HG03432 (cell line): Measurements from ENCODE around the gene MYOCD.

Source experiments
- ATAC-seq: cut with Tn5 transposase; IDR thresholded peaks from one replicate; pipeline ENCODE4 v1.9.1; 2021; ENCODE audit warnings: mild to moderate bottlenecking, moderate library complexity; ENCODE audit not compliant: unreplicated experiment

Gene MYOCD

GRCh38 chr17:12693640-12694039 is 27.9 kb downstream of the MYOCD start:
- ATAC-seq = no peak

DNA sequence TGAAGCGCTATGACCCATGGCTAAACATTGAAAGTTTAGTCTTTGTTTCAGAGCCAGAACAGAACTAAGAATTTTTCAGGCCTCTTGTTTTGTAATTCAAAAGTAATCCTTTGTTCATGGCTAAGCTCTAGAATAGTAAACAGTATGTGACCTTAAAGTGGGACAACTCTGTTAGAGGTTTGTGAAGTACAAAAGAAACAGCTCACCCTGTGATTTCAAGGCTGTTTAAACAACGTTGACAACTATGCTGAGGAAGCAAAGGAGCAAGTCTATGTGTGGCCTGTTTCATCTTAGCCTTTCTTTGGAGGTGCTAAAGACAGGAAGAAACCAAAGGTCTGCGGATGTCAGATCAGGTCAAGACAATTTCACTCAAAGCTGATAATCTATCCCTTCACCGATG is 40.4 kb downstream of the MYOCD start:
- no peak for ATAC-seq

GRCh38 chr17:12709063-12709462 is 43.4 kb downstream of the MYOCD start:
- ATAC-seq = no peak

- no peak for ATAC-seq
Observed at GRCh38 chr17:12712415-12712814, 46.7 kb downstream of the MYOCD start.

DNA sequence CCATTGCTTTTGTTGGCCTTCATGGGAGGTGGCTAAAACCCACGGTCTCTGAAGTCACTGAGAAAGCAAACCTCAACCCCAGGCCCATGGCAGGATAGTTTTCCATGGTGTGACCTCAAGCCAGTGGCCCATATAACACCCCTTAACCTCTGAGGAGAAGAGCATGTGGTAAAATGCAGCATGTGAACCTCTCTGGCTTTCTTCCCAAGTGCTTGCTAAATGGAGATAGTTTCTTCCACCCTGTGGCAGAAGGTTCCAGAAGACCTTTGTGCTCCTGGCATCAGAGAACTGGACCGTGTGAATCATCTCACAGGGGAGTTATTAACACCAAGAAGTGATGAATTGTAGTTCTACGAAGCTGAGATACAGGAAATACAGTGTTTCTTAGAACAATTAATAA is 47.3 kb downstream of the MYOCD start:
- ATAC-seq = no peak

GRCh38 chr17:12719948-12720347 is 54.3 kb downstream of the MYOCD start:
- no peak for ATAC-seq

DNA sequence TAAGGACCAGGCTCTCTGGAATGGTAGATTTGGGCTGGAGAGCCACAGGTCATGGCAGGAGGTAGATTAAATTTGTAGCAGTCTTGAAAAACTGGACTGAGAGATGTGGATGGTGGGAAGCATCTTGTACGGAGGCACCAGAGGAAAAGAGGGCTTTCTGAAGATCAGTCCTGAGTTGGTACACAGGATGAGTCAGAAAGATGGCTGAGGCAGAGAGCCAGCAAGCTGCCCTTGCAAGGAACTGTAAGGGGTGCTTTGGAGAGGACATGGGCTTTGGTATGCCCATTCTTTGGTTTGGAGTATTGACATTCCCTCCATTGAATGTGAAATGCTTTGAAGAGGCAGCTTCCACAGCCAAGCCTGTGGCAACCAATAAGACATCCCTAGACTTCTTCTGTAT is 55.9 kb downstream of the MYOCD start:
- no peak for ATAC-seq

DNA sequence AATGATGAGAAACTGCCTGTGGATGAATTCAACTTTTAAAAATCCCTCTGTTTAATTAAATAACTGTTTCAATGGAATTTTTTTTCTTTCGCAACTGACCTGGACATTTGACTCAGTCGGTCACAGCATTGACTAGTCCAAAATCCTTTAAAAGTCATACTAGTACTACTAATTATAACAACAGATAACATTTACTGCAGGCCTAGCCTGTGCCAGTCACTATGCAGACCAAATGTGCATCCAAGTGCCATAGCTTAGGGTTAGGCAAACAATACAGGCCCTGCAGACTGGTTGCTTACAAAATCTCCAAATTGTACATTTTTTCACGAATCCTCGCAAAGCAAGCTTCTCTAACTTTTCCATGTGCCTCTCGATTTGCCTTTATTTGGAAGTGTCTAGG is 56.6 kb downstream of the MYOCD start:
- ATAC-seq = no peak

- ATAC-seq = no peak
Observed at GRCh38 chr17:12726131-12726530, 60.4 kb downstream of the MYOCD start.

GRCh38 chr17:12727076-12727760 is 61.5 kb downstream of the MYOCD start:
- ATAC-seq = no peak

- ATAC-seq = no peak
Observed at GRCh38 chr17:12727881-12728280, 62.2 kb downstream of the MYOCD start.

- ATAC-seq = no peak
Observed at GRCh38 chr17:12729086-12729485, 63.4 kb downstream of the MYOCD start.

GRCh38 chr17:12730421-12730820 is 64.7 kb downstream of the MYOCD start:
- ATAC-seq = no peak

- no peak for ATAC-seq
Observed at GRCh38 chr17:12730931-12731521, 65.3 kb downstream of the MYOCD start.

GRCh38 chr17:12731839-12732238 is 66.1 kb downstream of the MYOCD start:
- ATAC-seq = no peak

DNA sequence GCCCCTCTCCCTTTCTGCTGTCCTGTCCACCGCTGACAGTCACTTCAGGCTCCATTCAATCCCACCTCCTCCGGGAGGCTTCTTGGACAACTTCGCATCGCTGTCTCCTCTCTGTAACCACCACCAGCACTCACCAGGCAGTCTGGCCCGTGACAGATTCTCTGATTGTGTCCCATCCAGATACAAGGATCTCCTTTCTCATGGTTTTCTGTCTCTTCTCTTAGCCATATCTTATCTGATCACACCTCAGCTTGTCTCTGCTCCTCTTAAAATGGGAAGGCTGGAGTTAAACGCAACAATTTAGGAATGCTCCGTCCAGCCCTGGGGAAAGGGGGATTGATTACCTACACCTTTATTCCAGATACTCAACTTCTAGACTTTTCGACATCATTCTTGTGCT is 66.7 kb downstream of the MYOCD start:
- no peak for ATAC-seq

DNA sequence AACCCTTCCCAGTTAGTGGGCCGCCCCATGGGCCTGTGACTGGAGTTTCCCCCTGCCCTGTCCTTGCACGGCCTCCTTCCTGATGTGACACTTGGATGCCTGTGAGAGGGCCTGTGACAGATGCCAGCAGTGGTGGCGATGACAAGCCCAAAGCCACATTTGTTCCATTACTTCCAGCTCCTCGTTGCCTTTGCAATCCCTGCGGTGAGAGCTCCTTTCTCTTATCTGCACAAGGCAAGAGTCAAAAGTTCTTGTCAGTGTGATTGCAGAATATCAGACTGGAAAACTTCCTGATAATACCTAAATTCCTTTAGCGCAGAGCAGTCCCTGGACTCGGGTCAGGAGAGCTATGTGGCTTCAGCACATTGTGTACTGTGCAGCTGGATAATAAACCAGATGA is 69.2 kb downstream of the MYOCD start:
- no peak for ATAC-seq

DNA sequence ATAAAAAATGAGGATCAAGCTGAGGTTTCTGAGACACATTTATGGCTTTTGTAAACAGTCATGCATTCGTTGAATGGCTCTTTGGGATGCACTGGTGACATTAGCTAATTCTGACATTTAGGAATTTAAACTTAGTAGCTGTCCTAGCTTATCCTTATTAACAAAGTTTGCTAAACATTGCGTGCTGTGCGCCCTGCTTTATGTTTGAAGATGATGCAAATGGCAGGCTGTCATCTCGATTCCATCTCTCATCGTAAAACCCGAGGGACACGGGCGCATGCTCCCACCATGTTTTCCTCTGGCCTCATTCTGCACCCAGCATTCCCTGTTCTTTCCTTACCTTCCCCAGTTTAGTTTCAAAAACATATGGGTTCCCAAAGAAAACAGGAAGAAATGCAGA is 69.8 kb downstream of the MYOCD start:
- no peak for ATAC-seq

DNA sequence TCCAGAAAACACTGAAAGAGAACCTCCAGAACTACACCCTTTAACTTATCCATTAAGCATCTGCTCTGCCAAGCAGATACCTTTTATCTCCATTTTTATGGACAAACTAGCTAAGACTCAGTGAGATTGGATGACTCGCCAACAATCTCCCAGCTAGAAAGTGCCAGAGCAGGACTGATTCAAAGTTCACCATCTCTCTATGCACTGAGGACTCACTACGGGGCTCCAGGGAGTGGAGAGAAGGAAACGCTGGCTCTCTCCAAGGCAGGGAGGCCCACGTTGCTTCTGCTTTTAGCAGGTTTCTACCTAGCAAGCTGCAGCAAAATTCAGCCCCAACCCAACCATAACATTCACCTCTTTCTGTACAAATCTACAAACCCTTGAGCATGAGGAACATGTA is 70.8 kb downstream of the MYOCD start:
- no peak for ATAC-seq

- no peak for ATAC-seq
Observed at GRCh38 chr17:12737740-12738469, 72.2 kb downstream of the MYOCD start.

DNA sequence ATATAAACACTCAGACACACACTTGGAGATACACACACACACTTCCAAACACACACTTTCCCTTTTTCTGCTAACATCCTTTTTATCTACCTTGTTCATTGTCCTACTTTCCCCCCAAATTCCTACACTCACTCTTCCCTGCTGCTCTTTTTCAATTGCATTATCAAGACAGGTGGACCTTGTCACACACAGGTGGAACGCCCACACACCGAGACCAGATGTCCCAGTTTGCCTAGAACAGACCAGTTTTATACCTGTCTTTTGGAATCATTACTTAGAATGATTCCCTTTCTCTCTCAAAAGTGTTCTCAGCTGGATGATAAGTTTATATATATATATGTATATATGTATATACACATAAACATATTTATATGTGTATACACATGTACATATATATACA is 72.9 kb downstream of the MYOCD start:
- ATAC-seq = no peak

DNA sequence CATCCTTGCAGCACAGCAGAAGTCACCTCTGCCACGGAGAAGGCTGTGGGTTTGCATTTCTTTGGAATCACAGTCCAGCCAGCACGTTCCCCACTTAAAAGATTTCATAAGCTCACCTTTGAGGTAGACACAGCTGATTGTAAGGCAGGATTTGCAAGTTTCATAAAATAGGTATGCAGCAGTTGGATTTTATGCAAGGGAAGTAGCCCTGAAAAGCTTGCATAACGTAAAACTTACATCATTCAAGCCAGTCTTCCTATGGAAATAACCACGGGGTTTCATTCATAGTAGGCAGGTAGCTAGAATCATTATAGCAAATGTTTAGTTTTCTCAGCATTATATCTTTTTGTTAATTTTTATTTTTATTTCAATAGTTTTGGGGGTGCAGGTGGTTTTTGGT is 73.8 kb downstream of the MYOCD start:
- no peak for ATAC-seq
